Measurements from ENCODE around the gene DCUN1D3.

Gene DCUN1D3

DNA sequence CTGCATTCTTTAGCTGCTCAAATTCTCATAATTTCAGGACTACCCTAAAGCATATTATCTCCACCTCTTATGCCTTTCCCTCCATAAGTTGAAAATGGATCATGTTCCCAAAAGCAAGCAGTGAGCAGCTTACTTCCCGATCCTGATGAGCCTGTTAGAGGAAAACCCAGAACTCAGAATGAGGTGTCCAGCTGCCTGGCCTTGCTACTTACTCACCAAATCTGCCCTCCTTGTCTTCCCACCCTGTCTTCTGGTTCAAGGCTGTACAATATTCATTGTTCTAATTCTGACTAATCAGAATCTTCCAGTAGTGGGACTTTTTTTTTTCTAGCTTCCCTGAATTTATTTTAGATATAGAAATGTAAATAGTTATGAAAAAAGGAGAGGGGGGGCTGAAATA lies 11.2 kb upstream of the DCUN1D3 start:
- TF ChIP-seq, protein P1, sequence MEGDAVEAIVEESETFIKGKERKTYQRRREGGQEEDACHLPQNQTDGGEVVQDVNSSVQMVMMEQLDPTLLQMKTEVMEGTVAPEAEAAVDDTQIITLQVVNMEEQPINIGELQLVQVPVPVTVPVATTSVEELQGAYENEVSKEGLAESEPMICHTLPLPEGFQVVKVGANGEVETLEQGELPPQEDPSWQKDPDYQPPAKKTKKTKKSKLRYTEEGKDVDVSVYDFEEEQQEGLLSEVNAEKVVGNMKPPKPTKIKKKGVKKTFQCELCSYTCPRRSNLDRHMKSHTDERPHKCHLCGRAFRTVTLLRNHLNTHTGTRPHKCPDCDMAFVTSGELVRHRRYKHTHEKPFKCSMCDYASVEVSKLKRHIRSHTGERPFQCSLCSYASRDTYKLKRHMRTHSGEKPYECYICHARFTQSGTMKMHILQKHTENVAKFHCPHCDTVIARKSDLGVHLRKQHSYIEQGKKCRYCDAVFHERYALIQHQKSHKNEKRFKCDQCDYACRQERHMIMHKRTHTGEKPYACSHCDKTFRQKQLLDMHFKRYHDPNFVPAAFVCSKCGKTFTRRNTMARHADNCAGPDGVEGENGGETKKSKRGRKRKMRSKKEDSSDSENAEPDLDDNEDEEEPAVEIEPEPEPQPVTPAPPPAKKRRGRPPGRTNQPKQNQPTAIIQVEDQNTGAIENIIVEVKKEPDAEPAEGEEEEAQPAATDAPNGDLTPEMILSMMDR (IDR thresholded peaks at IDR 0.05; ENCODE audit: insufficient read depth, low read length, missing control alignments), result no peak
- no peak overlapping the region for H3K4me3 ChIP-seq (ENCODE audit: low read depth, low read length)
- DNase-seq (ENCODE audit: low read depth, low spot score), result no peak
- CTCF ChIA-PET, result interaction anchor here (1.3 kb wide), 1 partner anchor 61 kb away, joined by 6 read pairs; no protein-coding TSS in a partner anchor
- POLR2A ChIA-PET, result interaction anchor here (0.8 to 2.0 kb wide), 2 partner anchors 9 to 12 kb away, joined by 6 to 12 read pairs; partner anchors contain the start of genes DCUN1D3 and LYRM1

- peak; percentile 78 for DNase-seq (ENCODE audit: low read depth, low spot score)
- ChIA-PET CTCF (interaction anchor here (1.3 kb wide), 1 partner anchor 60 kb away, joined by 6 read pairs; no protein-coding TSS in a partner anchor), POLR2A (interaction anchor here (0.8 to 2.0 kb wide), 2 partner anchors 8 to 11 kb away, joined by 6 to 12 read pairs; partner anchors contain the start of genes DCUN1D3 and LYRM1)
- TF ChIP-seq, protein P1 (IDR thresholded peaks at IDR 0.05; ENCODE audit: insufficient read depth, low read length, missing control alignments), result no peak
- no peak overlapping the region for H3K4me3 ChIP-seq (ENCODE audit: low read depth, low read length)
Observed at GRCh38 chr16:20910781-20911321, 10.7 kb upstream of the DCUN1D3 start.

DNA sequence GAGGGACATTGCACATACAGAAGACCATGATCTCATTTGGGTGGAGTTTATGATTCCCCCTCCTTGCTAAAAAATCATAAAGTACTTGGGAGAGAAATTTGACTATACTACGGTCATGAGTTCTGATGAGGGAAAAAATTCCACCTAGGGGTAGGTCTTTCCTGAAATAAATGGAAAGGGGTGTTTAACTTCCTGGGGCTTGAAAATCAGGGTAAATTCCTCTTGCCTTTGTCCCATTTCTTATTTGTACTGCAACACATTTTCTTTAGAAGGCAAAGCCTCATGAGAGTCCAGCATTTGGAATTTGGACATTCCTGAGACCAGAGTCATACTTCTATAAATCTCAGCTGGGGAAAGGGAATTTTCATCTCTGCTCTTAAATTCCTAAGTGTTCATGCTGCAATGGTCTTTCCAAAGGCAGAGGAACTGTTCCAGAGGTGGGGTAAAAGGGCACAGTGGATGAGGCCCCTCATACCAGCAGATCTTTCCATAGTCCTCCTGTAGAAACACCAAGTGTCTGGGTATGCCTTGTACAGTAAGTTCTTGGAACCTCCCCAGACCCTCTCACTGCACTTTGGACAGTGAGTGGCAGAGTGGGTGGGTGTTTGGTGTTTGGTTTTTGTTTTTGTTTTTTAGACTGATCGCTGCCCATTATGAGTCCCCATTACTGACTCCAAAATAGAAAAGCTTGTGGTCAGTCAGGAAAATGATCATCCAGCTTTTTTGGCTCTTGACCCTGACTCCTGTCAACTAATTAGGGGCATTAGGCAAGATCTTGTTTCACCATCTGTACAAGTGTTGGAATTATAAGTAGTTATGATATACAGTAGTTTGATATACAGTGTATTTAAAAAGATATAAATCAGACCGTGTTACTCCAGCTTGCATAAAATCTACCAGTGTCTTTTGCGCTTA lies 6.4 kb upstream of the DCUN1D3 start:
- peak; percentile 79 for DNase-seq (ENCODE audit: low read depth, low spot score)
- ChIA-PET POLR2A (interaction anchor here (0.9 to 1.0 kb wide), 2 partner anchors 39 to 56 kb away, joined by 3 read pairs; no protein-coding TSS in a partner anchor), CTCF (interaction anchor here (1.7 kb wide), 1 partner anchor 57 kb away, joined by 6 read pairs; no protein-coding TSS in a partner anchor)
- TF ChIP-seq, protein P1 (IDR thresholded peaks at IDR 0.05; ENCODE audit: insufficient read depth, low read length, missing control alignments), result no peak
- H3K4me3 ChIP-seq (ENCODE audit: low read depth, low read length), result no peak overlapping the region

DNA sequence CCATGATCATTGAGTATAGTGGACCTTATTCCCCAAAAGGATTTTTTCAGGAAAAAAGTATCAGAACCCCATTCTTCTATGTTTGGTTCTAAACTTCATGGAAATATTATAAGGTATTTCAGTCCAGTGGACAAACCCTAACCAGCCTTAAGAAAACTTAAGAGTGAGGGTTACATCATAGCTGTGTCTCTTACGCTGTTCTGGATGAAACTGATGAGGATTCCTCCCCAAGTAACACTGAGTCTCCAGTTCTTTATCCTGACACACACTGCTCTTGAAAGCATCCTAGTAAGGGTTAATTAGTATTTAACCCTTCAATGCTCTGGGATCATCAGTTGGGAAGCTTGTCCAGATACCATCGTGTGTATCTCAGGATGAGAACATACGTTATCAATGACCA lies 5.4 kb upstream of the DCUN1D3 start:
- CTCF ChIA-PET, result no interaction called here
- TF ChIP-seq, protein P1 (IDR thresholded peaks at IDR 0.05; ENCODE audit: insufficient read depth, low read length, missing control alignments), result no peak
- no peak overlapping the region for H3K4me3 ChIP-seq (ENCODE audit: low read depth, low read length)
- DNase-seq (ENCODE audit: low read depth, low spot score), result no peak
- POLR2A ChIA-PET, result no interaction called here

- ChIA-PET CTCF (interaction anchor here (3.3 kb wide), 1 partner anchor 54 kb away, joined by 17 read pairs; no protein-coding TSS in a partner anchor), POLR2A (interaction anchor here (0.6 kb wide), 2 partner anchors 40 to 616 kb away, joined by 3 read pairs; no protein-coding TSS in a partner anchor)
- TF ChIP-seq, protein P1 (IDR thresholded peaks at IDR 0.05; ENCODE audit: insufficient read depth, low read length, missing control alignments), result no peak
- DNase-seq (ENCODE audit: low read depth, low spot score), result no peak
- H3K4me3 ChIP-seq (ENCODE audit: low read depth, low read length), result no peak overlapping the region
Observed at GRCh38 chr16:20904507-20905081, 4.4 kb upstream of the DCUN1D3 start.

Measured in AG04449 (cell line).